WERI-Rb-1 (cell line): ENCODE results near the gene RPL36.
A peak's percentile ranks its signal among the peaks of the same experiment; 100 is the strongest.
"Not testable (repeated sequence)": the region's sequence is repeated elsewhere in the genome, so short reads cannot be mapped to it uniquely, and the experiment has no call there.

Experiments
- DNase-seq: peaks from one replicate; pipeline ENCODE4 v3.0.0-alpha.2; 2020
- H3K27ac ChIP-seq: fragments of 250-450 bp; sonication (Bioruptor Pico); 2 replicates; pipeline ENCODE4 v1.5.1; 2020; ENCODE audit warnings: mild to moderate bottlenecking, moderate library complexity
- H3K27me3 ChIP-seq: fragments of 250-450 bp; sonication (Bioruptor Pico); 2 replicates; pipeline ENCODE4 v1.5.1; 2021; ENCODE audit warnings: mild to moderate bottlenecking, low read depth, moderate library complexity; ENCODE audit not compliant: insufficient read depth, severe bottlenecking
- H3K36me3 ChIP-seq: fragments of 250-450 bp; sonication (Bioruptor Pico); 2 replicates; pipeline ENCODE4 v1.5.1; 2020; ENCODE audit warnings: mild to moderate bottlenecking, moderate library complexity
- H3K4me3 ChIP-seq: 2 replicates; pipeline ENCODE4 v1.5.1; 2011; ENCODE audit warnings: low read depth, mild to moderate bottlenecking, control low read depth, low read length
- H3K9me3 ChIP-seq: fragments of 250-450 bp; sonication (Bioruptor Pico); 2 replicates; pipeline ENCODE4 v1.5.1; 2021; ENCODE audit warnings: mild to moderate bottlenecking, moderate library complexity; ENCODE audit not compliant: severe bottlenecking
- TF ChIP-seq, protein P1 (sequence below): IDR thresholded peaks from 2 replicates; pipeline ENCODE4 v1.5.1; 2011; ENCODE audit warnings: low read depth, mild to moderate bottlenecking, control low read depth, inconsistent platforms, low read length

The RPL36 gene

DNA sequence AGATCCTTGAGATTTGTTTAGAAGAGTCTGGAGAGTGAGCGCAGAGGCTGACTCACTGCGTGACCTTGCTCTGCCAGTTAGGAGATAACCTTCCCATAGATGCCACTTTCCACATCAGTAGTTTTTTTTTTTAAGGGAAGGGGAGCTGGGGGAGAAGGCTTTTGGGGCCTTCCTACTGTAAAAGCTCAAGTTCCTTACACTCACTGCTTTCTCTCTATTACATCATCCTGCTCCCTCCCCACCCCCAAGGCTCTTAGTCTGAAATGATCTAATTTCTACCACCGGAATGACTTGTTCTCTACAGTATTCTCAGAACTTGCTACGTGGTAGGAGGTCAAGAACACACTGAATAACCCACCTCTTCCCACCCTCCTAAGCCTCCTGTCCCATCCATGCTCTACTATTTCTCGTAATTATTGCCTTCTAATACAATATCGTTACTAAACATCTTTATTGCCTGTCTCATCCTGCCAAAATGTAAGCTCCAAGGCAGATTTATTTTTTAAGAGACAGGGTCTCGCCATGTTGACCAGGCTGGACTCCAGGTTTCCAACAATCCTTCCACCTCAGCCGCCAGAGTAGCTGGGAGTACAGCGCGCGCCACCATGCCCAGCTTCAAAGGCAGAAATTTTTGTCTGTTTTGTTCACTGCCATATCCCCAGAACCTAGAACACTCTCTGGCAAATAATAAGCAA, 28.6 kb downstream of the RPL36 start:
- Histone ChIP-seq H3K27ac (peak overlapping the region; percentile 97), H3K27me3 (no peaks in the 10 kb centered on the region), H3K9me3 (no peaks in the 10 kb centered on the region), H3K4me3 (peak overlapping the region; percentile 99), H3K36me3 (peaks cover 33% of the 10 kb centered on the region)
- DNase-seq = no peak
- TF ChIP-seq, protein P1, sequence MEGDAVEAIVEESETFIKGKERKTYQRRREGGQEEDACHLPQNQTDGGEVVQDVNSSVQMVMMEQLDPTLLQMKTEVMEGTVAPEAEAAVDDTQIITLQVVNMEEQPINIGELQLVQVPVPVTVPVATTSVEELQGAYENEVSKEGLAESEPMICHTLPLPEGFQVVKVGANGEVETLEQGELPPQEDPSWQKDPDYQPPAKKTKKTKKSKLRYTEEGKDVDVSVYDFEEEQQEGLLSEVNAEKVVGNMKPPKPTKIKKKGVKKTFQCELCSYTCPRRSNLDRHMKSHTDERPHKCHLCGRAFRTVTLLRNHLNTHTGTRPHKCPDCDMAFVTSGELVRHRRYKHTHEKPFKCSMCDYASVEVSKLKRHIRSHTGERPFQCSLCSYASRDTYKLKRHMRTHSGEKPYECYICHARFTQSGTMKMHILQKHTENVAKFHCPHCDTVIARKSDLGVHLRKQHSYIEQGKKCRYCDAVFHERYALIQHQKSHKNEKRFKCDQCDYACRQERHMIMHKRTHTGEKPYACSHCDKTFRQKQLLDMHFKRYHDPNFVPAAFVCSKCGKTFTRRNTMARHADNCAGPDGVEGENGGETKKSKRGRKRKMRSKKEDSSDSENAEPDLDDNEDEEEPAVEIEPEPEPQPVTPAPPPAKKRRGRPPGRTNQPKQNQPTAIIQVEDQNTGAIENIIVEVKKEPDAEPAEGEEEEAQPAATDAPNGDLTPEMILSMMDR = no peak

DNA sequence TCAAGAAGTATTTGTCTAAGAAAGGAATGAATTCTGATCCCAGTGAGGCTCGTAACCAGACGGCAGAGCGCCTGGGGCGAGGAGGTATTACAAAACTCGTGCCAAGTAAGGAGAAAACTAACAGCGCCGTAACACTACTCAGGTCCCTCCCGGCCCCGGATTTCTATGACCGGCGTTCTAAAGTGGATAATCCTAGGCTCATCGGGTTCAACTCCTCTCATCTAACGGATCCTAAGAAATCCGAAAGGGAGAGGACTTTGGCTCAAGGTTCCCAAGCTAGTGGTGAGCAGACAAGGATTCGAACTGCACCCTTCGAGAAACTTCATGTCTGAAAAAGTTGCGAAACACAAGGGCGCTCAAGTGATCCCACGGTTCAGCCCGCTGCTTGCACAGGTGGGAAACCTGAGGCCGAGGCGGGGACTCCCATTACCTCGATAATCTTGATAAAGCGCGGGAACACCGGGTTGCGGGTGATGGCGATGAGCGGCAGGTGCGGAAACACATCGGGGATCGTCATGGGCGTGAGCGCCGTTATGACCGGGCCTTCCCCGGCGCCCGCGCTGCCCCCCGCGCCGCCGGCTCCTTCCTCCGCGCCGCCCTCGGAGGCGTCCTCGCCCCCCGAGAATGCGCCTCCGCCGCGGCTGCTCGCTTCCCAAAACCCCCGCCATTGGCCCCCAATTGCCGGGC, 29.3 kb downstream of the RPL36 start:
- peak overlapping the region; percentile 97 for H3K27ac ChIP-seq
- H3K27me3 ChIP-seq = no peaks in the 10 kb centered on the region
- H3K36me3 ChIP-seq = peaks cover 26% of the 10 kb centered on the region
- H3K4me3 ChIP-seq = peak overlapping the region; percentile 99
- no peaks in the 10 kb centered on the region for H3K9me3 ChIP-seq
- peak; percentile 42 for DNase-seq
- TF ChIP-seq, protein P1 = no peak

DNA sequence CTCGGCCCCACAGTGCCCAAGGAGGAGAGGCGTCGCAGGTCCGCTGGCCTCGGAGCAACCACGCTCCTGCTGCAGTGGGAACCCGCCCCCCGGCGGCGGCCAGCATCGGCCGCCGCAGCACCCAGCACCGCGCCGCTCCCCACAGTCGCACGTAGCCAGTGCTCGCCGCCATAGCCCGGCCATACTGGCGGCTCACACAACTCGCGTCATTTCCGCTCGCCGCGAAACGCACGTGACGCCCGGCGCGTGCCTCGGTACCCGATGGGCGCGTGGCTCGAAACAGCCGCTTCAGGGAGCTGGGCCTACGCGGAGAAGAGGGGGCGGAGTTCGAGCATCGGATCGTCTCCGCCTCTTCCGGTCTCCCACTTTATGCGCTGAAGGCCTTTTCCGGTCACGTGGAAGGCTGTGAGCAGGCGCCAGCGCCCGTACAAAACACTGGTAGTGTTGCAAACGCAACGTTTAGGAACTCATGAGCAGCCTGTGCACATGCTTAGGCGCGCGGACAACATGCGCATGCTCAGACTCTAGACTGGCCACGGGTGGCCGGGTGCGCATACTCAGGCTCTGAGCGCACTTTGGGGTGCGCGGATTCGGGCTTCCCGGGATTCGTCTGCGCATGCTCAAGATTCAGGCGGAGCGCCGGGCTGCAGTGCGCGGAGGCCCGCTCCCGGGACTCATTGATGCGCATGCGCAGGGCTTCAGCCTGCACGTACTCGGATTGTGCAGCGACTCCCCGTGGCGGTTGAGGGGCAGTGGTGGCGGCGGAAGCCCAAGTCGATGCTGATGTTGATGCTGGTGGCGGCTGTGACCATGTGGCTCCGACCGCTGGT, 30.1 kb downstream of the RPL36 start, which contains the start of the genes CATSPERD and LONP1:
TSS of gene CATSPERD (plus strand) at position 677 of the 830 bp plus-strand sequence. CDS start at position 778, 101 bp downstream.
TSS of gene LONP1 (minus strand) at position 186 of the 830 bp plus-strand sequence. CDS start at position 172, 14 bp downstream.
- Histone ChIP-seq H3K27me3 (no peaks in the 10 kb centered on the region), H3K9me3 (no peaks in the 10 kb centered on the region), H3K27ac (peak within 1 kb of the TSS; percentile 97), H3K36me3 (peaks cover 23% of the 10 kb centered on the region), H3K4me3 (peak within 1 kb of the TSS; percentile 99)
- TF ChIP-seq, protein P1 = peak; percentile 97
- DNase-seq = peak; percentile 98

DNA sequence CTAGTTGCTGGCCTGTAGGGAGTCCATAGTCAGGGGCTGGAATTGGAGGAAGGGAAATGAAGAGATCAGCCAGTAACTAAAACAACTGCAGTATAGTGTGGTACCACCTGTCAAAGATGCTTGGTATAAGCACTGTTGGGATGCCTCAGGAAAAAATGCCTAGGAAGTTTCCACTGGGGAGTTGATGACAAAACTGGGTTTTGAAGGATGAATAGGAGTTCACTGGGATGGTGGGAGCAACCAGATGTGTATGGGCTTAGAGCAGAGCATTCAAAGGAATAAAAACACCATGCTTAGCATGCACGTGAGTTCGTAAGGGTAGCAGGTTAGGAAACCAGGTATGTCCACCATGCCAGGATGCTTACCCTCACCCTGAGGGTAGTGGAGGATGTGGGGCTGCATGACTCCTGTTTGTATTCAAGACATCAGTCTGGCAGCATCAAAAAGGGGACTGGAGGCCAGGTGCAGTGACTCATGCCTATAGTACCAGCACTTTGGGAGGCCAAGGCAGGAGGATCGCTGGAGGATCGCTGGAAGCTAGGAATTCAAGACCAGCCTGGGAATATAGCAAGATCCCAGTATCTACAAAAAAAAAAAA, 37.5 kb downstream of the RPL36 start:
- peaks cover 6% of the 10 kb centered on the region for H3K9me3 ChIP-seq
- H3K27ac ChIP-seq = no peak overlapping the region
- DNase-seq = no peak
- no peak overlapping the region for H3K4me3 ChIP-seq
- no peaks in the 10 kb centered on the region for H3K27me3 ChIP-seq
- H3K36me3 ChIP-seq = no peaks in the 10 kb centered on the region
- TF ChIP-seq, protein P1 = no peak

DNA sequence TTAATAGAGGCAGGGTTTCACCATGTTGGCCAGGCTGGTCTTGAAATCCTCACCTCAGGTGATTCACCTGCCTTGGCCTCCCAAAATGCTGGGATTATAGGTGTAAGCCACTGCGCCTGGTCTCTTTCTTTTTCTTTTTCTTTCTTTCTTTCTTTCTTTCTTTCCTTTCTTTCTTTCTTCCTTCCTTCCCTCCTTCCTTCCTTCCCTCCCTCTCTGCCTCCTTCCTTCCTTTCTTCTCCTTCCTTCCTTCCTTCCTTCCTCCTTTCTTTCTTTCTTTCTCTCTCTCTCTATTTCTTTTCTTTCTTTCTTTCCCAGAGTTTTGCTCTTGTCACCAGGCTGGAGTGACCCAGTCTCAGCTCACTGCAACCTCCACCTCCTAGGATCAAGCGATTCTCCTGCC, 43.1 kb downstream of the RPL36 start:
- DNase-seq = not testable (repeated sequence)

More for the DNA sequence above, 43.1 kb downstream of the RPL36 start:
- not testable (repeated sequence) for H3K4me3 ChIP-seq, H3K27me3 ChIP-seq, H3K9me3 ChIP-seq, H3K36me3 ChIP-seq, H3K27ac ChIP-seq
